Activated naive CD8-positive, alpha-beta T cell treated with anti-CD3 and anti-CD28 coated beads, Interleukin-2, amount 10 ng/mL, durations not matched to agents 7 days and 5 days (primary cell): ENCODE measurements around the gene AKR1A1. TPM values are rescaled to one million over a fixed set of nuclear protein-coding genes. Genes with fewer than 3 reads are reported as not detected.
"Not testable (repeated sequence)": the region's sequence is repeated elsewhere in the genome, so short reads cannot be mapped to it uniquely, and the experiment has no call there.

Experiments
- ATAC-seq: fragments of 150-1000 bp; cut with Tn5 transposase; one replicate; pipeline ENCODE4 v1.10.0; 2021; ENCODE audit warnings: low read depth, moderate library complexity
- POLR2A ChIA-PET: fragments of 350-600 bp; sonication (Branson Sonifier 250); formaldehyde crosslinking; loops from one replicate; lab custom pipeline; 2021; ENCODE audit warnings: antibody characterized with exemption; lab: Charles Lee
- DNase-seq: peaks from one replicate; pipeline ENCODE4 v3.0.0; 2021
- H3K27ac Mint-ChIP-seq: one replicate; pipeline ENCODE4 v1.8.0; 2022; ENCODE audit warnings: mild to moderate bottlenecking, mixed read lengths
- H3K27me3 Mint-ChIP-seq: one replicate; pipeline ENCODE4 v1.8.0; 2022; ENCODE audit warnings: mild to moderate bottlenecking, moderate library complexity, mixed read lengths
- H3K36me3 Mint-ChIP-seq: one replicate; pipeline ENCODE4 v1.8.0; 2021; ENCODE audit warnings: mild to moderate bottlenecking, mixed read lengths
- H3K4me1 Mint-ChIP-seq: one replicate; pipeline ENCODE4 v1.8.0; 2021; ENCODE audit warnings: mixed read lengths
- H3K4me3 Mint-ChIP-seq: one replicate; pipeline ENCODE4 v1.8.0; 2022; ENCODE audit warnings: mild to moderate bottlenecking, moderate library complexity, mixed read lengths
- H3K9me3 Mint-ChIP-seq: one replicate; pipeline ENCODE4 v1.8.0; 2021; ENCODE audit warnings: mixed read lengths
- total RNA-seq, 2 experiments: library from RNA; stranded (reverse); gene quantifications; one replicate each; pipeline ENCODE4 v1.2.3, GENCODE V29; 2021

The AKR1A1 gene
- total RNA-seq, 2 experiments from 2014 or later, result 102 to 116 TPM

GRCh38 chr1:45516036-45516435 is 34.6 kb upstream of the AKR1A1 start:
- Mint-ChIP-seq H3K36me3 (peaks cover 21% of the 10 kb centered on the region), H3K27me3 (no peaks in the 10 kb centered on the region), H3K9me3 (no peaks in the 10 kb centered on the region), H3K27ac (no peak overlapping the region), H3K4me1 (peaks cover 20% of the 10 kb centered on the region), H3K4me3 (no peak overlapping the region)
- DNase-seq (no peak), ATAC-seq (no peak)
- POLR2A ChIA-PET, result interaction anchor here (0.6 to 1.2 kb wide), 2 partner anchors 17 to 43 kb away, joined by 4 read pairs; no protein-coding TSS in a partner anchor

- Mint-ChIP-seq H3K4me3 (no peak overlapping the region), H3K27me3 (no peaks in the 10 kb centered on the region), H3K27ac (no peak overlapping the region), H3K36me3 (peaks cover 18% of the 10 kb centered on the region), H3K4me1 (peaks cover 20% of the 10 kb centered on the region), H3K9me3 (no peaks in the 10 kb centered on the region)
- POLR2A ChIA-PET, result interaction anchor here (0.6 to 2.1 kb wide), 3 partner anchors 17 to 53 kb away, joined by 4 to 10 read pairs (median 4); no protein-coding TSS in a partner anchor
- no peak for ATAC-seq
- no peak for DNase-seq
Observed at GRCh38 chr1:45516465-45516864, 34.2 kb upstream of the AKR1A1 start.

- POLR2A ChIA-PET, result interaction anchor here (0.6 to 2.1 kb wide), 4 partner anchors 27 to 179 kb away, joined by 3 to 10 read pairs (median 3); no protein-coding TSS in a partner anchor
- H3K9me3 Mint-ChIP-seq, H3K4me3 Mint-ChIP-seq, H3K27me3 Mint-ChIP-seq, DNase-seq, H3K27ac Mint-ChIP-seq, ATAC-seq: not testable (repeated sequence)
- H3K4me1 Mint-ChIP-seq, result peaks cover 30% of the 10 kb centered on the region
- H3K36me3 Mint-ChIP-seq, result peaks cover 14% of the 10 kb centered on the region
Observed at GRCh38 chr1:45518366-45518765, 32.3 kb upstream of the AKR1A1 start.

- Mint-ChIP-seq H3K27me3 (no peaks in the 10 kb centered on the region), H3K36me3 (peaks cover 14% of the 10 kb centered on the region), H3K4me3 (peak overlapping the region; percentile 2), H3K4me1 (peaks cover 32% of the 10 kb centered on the region), H3K27ac (no peak overlapping the region), H3K9me3 (no peaks in the 10 kb centered on the region)
- no peak for DNase-seq
- no peak for ATAC-seq
- POLR2A ChIA-PET, result interaction anchor here (0.6 to 1.0 kb wide), 4 partner anchors 27 to 180 kb away, joined by 3 to 5 read pairs (median 3); partner anchors contain the start of gene AKR1A1
Observed at GRCh38 chr1:45518910-45519309, 31.7 kb upstream of the AKR1A1 start.

- not testable (repeated sequence) for H3K9me3 Mint-ChIP-seq, H3K27me3 Mint-ChIP-seq, ATAC-seq, DNase-seq
- Mint-ChIP-seq H3K27ac (peak overlapping the region; percentile 74), H3K36me3 (peaks cover 12% of the 10 kb centered on the region), H3K4me1 (peaks cover 30% of the 10 kb centered on the region), H3K4me3 (peak overlapping the region; percentile 94)
- POLR2A ChIA-PET, result interaction anchor here (1.0 to 2.7 kb wide), 3 partner anchors 25 to 50 kb away, joined by 5 to 64 read pairs (median 20); partner anchors contain the start of gene AKR1A1
Observed at GRCh38 chr1:45519774-45520173, 30.9 kb upstream of the AKR1A1 start.

GRCh38 chr1:45521413-45522323 is 29.0 kb upstream of the AKR1A1 start, which contains the start of gene PRDX1:
Gene PRDX1 (minus strand): TSS chr1:45521884. CDS start chr1:45519043, 2,841 bp downstream.
- Mint-ChIP-seq H3K36me3 (peaks cover 2% of the 10 kb centered on the region), H3K9me3 (no peaks in the 10 kb centered on the region), H3K27ac (peak within 1 kb of the TSS; percentile 85), H3K4me3 (peak within 1 kb of the TSS; percentile 94), H3K27me3 (peaks cover 13% of the 10 kb centered on the region), H3K4me1 (peaks cover 26% of the 10 kb centered on the region)
- POLR2A ChIA-PET, result interaction anchor here (0.6 to 2.7 kb wide), 30 partner anchors 10 to 889 kb away, joined by 3 to 64 read pairs (median 6); partner anchors contain the start of genes AKR1A1, CCDC163, GPBP1L1 and HECTD3
- peak; percentile 84 for ATAC-seq
- DNase-seq, result peak; percentile 96

GRCh38 chr1:45522324-45523104 is 28.1 kb upstream of the AKR1A1 start:
- POLR2A ChIA-PET, result interaction anchor here (0.6 to 2.7 kb wide), 24 partner anchors 11 to 801 kb away, joined by 3 to 64 read pairs (median 7); partner anchors contain the start of genes AKR1A1, CCDC163, HECTD3 and HPDL
- H3K9me3 Mint-ChIP-seq, result no peaks in the 10 kb centered on the region
- peaks cover 14% of the 10 kb centered on the region for H3K27me3 Mint-ChIP-seq
- peak overlapping the region; percentile 94 for H3K4me3 Mint-ChIP-seq
- DNase-seq (no peak), ATAC-seq (no peak)
- H3K27ac Mint-ChIP-seq, result peak overlapping the region; percentile 85
- peaks cover 26% of the 10 kb centered on the region for H3K4me1 Mint-ChIP-seq
- no peaks in the 10 kb centered on the region for H3K36me3 Mint-ChIP-seq

GRCh38 chr1:45523516-45523915 is 27.1 kb upstream of the AKR1A1 start:
- ATAC-seq, H3K4me3 Mint-ChIP-seq, POLR2A ChIA-PET, H3K9me3 Mint-ChIP-seq, DNase-seq, H3K27ac Mint-ChIP-seq, H3K36me3 Mint-ChIP-seq: not testable (repeated sequence)
- peaks cover 26% of the 10 kb centered on the region for H3K4me1 Mint-ChIP-seq
- H3K27me3 Mint-ChIP-seq, result peaks cover 14% of the 10 kb centered on the region

- POLR2A ChIA-PET, H3K4me3 Mint-ChIP-seq, DNase-seq, H3K9me3 Mint-ChIP-seq, H3K27ac Mint-ChIP-seq, ATAC-seq, H3K36me3 Mint-ChIP-seq: not testable (repeated sequence)
- Mint-ChIP-seq H3K27me3 (peaks cover 14% of the 10 kb centered on the region), H3K4me1 (peaks cover 22% of the 10 kb centered on the region)
Observed at GRCh38 chr1:45523975-45524374, 26.7 kb upstream of the AKR1A1 start.

GRCh38 chr1:45526135-45526644 is 24.4 kb upstream of the AKR1A1 start:
- Mint-ChIP-seq H3K4me3 (no peak overlapping the region), H3K36me3 (no peaks in the 10 kb centered on the region), H3K9me3 (no peaks in the 10 kb centered on the region), H3K27me3 (peaks cover 15% of the 10 kb centered on the region), H3K4me1 (peaks cover 15% of the 10 kb centered on the region), H3K27ac (no peak overlapping the region)
- POLR2A ChIA-PET, result interaction anchor here (0.6 kb wide), 1 partner anchor 48 kb away, joined by 4 read pairs; no protein-coding TSS in a partner anchor
- DNase-seq (no peak), ATAC-seq (no peak)

GRCh38 chr1:45530632-45531135 is 19.9 kb upstream of the AKR1A1 start:
- no peak overlapping the region for H3K4me3 Mint-ChIP-seq
- H3K4me1 Mint-ChIP-seq, result peaks cover 2% of the 10 kb centered on the region
- H3K36me3 Mint-ChIP-seq, result no peaks in the 10 kb centered on the region
- DNase-seq (no peak), ATAC-seq (no peak)
- no peak overlapping the region for H3K27ac Mint-ChIP-seq
- POLR2A ChIA-PET, result interaction anchor here (0.7 to 0.8 kb wide), 3 partner anchors 12 to 518 kb away, joined by 3 to 5 read pairs (median 4); no protein-coding TSS in a partner anchor
- peaks cover 8% of the 10 kb centered on the region for H3K27me3 Mint-ChIP-seq
- no peaks in the 10 kb centered on the region for H3K9me3 Mint-ChIP-seq

- DNase-seq (no peak), ATAC-seq (no peak)
- Mint-ChIP-seq H3K4me1 (peaks cover 9% of the 10 kb centered on the region), H3K36me3 (no peaks in the 10 kb centered on the region), H3K9me3 (no peaks in the 10 kb centered on the region), H3K27ac (peak overlapping the region; percentile 12), H3K27me3 (peaks cover 5% of the 10 kb centered on the region), H3K4me3 (no peak overlapping the region)
- POLR2A ChIA-PET, result no interaction called here
Observed at GRCh38 chr1:45531873-45532272, 18.8 kb upstream of the AKR1A1 start.
